K562 (cell line): ENCODE results near the gene TANGO6. TPM values are rescaled to one million over a fixed set of nuclear protein-coding genes. Genes with fewer than 3 reads are reported as not detected.

Experiments used
- ATAC-seq: fragments of 200-7000 bp; cut with Tn5 transposase; 3 replicates; pipeline ENCODE4 v1.9.1; 2020; ENCODE audit warnings: moderate library complexity
- BruUV-seq: library from RNA; stranded (reverse); fragments of 400-500 nt; replicated peaks from 2 replicates; lab custom pipeline; 2021; lab: Mats Ljungman, UMichigan
- CTCF ChIA-PET: fragments of 300-600 bp; formaldehyde crosslinking; extraction: SDS; loops from one replicate; lab custom pipeline; 2021; ENCODE audit warnings: low intra/inter-chr PET ratio; lab: Yijun Ruan, JAX
- POLR2A ChIA-PET: fragments of 300-600, 350-650 bp; sonication (Branson Sonifier 250); formaldehyde crosslinking; extraction: SDS; loops from one replicate; lab custom pipeline; 2021; ENCODE audit warnings: antibody characterized with exemption, inconsistent platforms; lab: Yijun Ruan, JAX
- DNase-seq, 4 experiments: peaks; one replicate each; pipeline versions ENCODE4 v3.0.0 to v3.0.0-alpha.2; 2011 to 2018; ENCODE audit warnings: low spot score in 3 of 4, mixed read lengths in 3 of 4; ENCODE audit errors: extremely low read depth in 1 of 4
- FAIRE-seq: peaks from 2 replicates; lab custom pipeline; 2011; peaks lifted over from hg19 to GRCh38; lab: Jason Lieb, UNC
- H2AFZ ChIP-seq: 2 replicates; pipeline ENCODE4 v1.6.0; 2011; ENCODE audit warnings: low read depth, low read length, control low read depth, inconsistent platforms
- H3K27ac ChIP-seq: fragments of 200-600 bp; 3 replicates; pipeline ENCODE4 v1.8.0; 2011; ENCODE audit warnings: low read depth, mild to moderate bottlenecking, control low read depth, inconsistent platforms, low read length, moderate library complexity, mixed read lengths; ENCODE audit errors: extremely low read depth
- H3K27me3 ChIP-seq, 2 experiments: fragments of 300-600 bp in 1 of 2; 2 replicates in 1 of 2; 3 replicates in 1 of 2; pipeline versions ENCODE4 v1.6.0 to v1.8.0; 2011; ENCODE audit warnings: inconsistent platforms in 2 of 2, low read length in 2 of 2, mild to moderate bottlenecking in 1 of 2, mixed read lengths in 1 of 2, moderate library complexity in 1 of 2; ENCODE audit not compliant: control insufficient read depth in 2 of 2, insufficient read depth in 2 of 2
- H3K36me3 ChIP-seq: fragments of 300-600 bp; 3 replicates; pipeline ENCODE4 v1.8.0; 2011; ENCODE audit warnings: mild to moderate bottlenecking, low read length, inconsistent platforms; ENCODE audit not compliant: control insufficient read depth, insufficient read depth
- H3K4me1 ChIP-seq, 2 experiments: fragments of 200-600 bp in 1 of 2; replicated peaks in 1 of 2; 2 replicates in 1 of 2; 3 replicates in 1 of 2; pipeline versions ENCODE4 v1.5.1 to v1.8.0; 2011; ENCODE audit warnings: inconsistent platforms in 2 of 2, low read length in 2 of 2, mild to moderate bottlenecking in 1 of 2, mixed read lengths in 1 of 2, moderate library complexity in 1 of 2; ENCODE audit not compliant: control insufficient read depth in 2 of 2, insufficient read depth in 2 of 2
- H3K4me2 ChIP-seq: 2 replicates; pipeline ENCODE4 v1.6.1; 2011; ENCODE audit warnings: low read length, control low read depth, inconsistent platforms, mixed read lengths; ENCODE audit not compliant: insufficient read depth
- H3K4me3 ChIP-seq: fragments of 200-600 bp; sonication (generic), shearing (Covaris generic); 2 replicates; pipeline ENCODE4 v1.5.1; 2016; ENCODE audit warnings: control low read depth, inconsistent platforms
- H3K79me2 ChIP-seq: fragments of 200-600 bp; 3 replicates; pipeline ENCODE4 v1.8.0; 2011; ENCODE audit warnings: low read length, inconsistent platforms; ENCODE audit not compliant: control insufficient read depth, insufficient read depth
- H3K9ac ChIP-seq, 2 experiments: 2 replicates each; pipeline versions ENCODE4 v1.6.0 to v1.6.1; 2011; ENCODE audit warnings: low read depth in 2 of 2, low read length in 2 of 2, control low read depth in 1 of 2, inconsistent platforms in 1 of 2, mild to moderate bottlenecking in 1 of 2, mixed read lengths in 1 of 2; ENCODE audit not compliant: insufficient read depth in 1 of 2
- H3K9me1 ChIP-seq: one replicate; pipeline ENCODE4 v1.6.0; 2011; ENCODE audit warnings: inconsistent platforms, mild to moderate bottlenecking, low read length, moderate library complexity; ENCODE audit not compliant: control insufficient read depth, insufficient read depth
- H3K9me3 ChIP-seq: replicated peaks from 2 replicates; pipeline ENCODE4 v1.5.1; 2011; ENCODE audit warnings: low read depth, low read length, inconsistent platforms; ENCODE audit not compliant: control insufficient read depth, insufficient read depth
- H4K20me1 ChIP-seq: replicated peaks from 2 replicates; pipeline ENCODE4 v1.6.1; 2011; ENCODE audit warnings: low read length, inconsistent platforms, mixed read lengths; ENCODE audit not compliant: control insufficient read depth, insufficient read depth
- BCOR ChIP-seq: fragments of 450-650 bp; IDR thresholded peaks from 2 replicates; pipeline ENCODE4 v1.6.1; 2016
- BRF1 ChIP-seq: IDR thresholded peaks from 3 replicates; pipeline ENCODE4 v1.6.1; 2011; ENCODE audit warnings: borderline replicate concordance, mild to moderate bottlenecking; ENCODE audit not compliant: insufficient read length; ENCODE audit errors: extremely low read depth
- CTCF ChIP-seq, 3 experiments: IDR thresholded peaks in 2 of 3; conservative IDR thresholded peaks in 1 of 3; 2 replicates each; pipeline ENCODE4 v1.5.1; 2011 to 2012; ENCODE audit warnings: low read length in 3 of 3, mild to moderate bottlenecking in 3 of 3, control low read depth in 2 of 3, improper control_type of control experiment in 1 of 3, inconsistent platforms in 1 of 3, low read depth in 1 of 3, mixed read lengths in 1 of 3, moderate library complexity in 1 of 3; ENCODE audit not compliant: insufficient read depth in 2 of 3
- FOXP1 ChIP-seq: sonication (generic); formaldehyde crosslinking; IDR thresholded peaks from 2 replicates; pipeline ENCODE4 v1.8.0; 2022; ENCODE audit warnings: mild to moderate bottlenecking, missing genetic modification reagents
- GABPB2 ChIP-seq: fragments of 250-450 bp; sonication (Bioruptor Pico); conservative IDR thresholded peaks from 2 replicates; pipeline ENCODE4 v1.5.1; 2021; ENCODE audit warnings: mild to moderate bottlenecking
- RAD21 ChIP-seq, 2 experiments: fragments of 250-450 bp in 1 of 2; fragments of 450-650 bp in 1 of 2; sonication (Bioruptor Pico) in 1 of 2; formaldehyde crosslinking in 1 of 2; IDR thresholded peaks in 1 of 2; conservative IDR thresholded peaks in 1 of 2; 2 replicates each; pipeline versions ENCODE4 v1.4.0 to v1.8.0; 2020 to 2022; ENCODE audit warnings: mild to moderate bottlenecking in 2 of 2, moderate library complexity in 1 of 2
- REST ChIP-seq, 2 experiments: fragments of 450-650 bp; formaldehyde crosslinking in 1 of 2; IDR thresholded peaks; 2 replicates each; pipeline versions ENCODE4 v1.4.0 to v1.6.1; 2014 to 2020; ENCODE audit warnings: mild to moderate bottlenecking in 2 of 2, borderline replicate concordance in 1 of 2, low read depth in 1 of 2
- SMARCA5 ChIP-seq: fragments of 450-650 bp; IDR thresholded peaks from 2 replicates; pipeline ENCODE4 v1.6.1; 2016
- SMC3 ChIP-seq: conservative IDR thresholded peaks from 2 replicates; pipeline ENCODE4 v1.6.1; 2011; ENCODE audit warnings: low read depth, low read length, improper control_type of control experiment; ENCODE audit not compliant: insufficient read depth
- STAG1 ChIP-seq: sonication (generic); formaldehyde crosslinking; IDR thresholded peaks from 2 replicates; pipeline ENCODE4 v1.5.0; 2020; ENCODE audit warnings: missing genetic modification reagents, borderline replicate concordance
- ZFP36 ChIP-seq: fragments of 150-350 bp; IDR thresholded peaks from 2 replicates; pipeline ENCODE4 v1.6.1; 2018; ENCODE audit warnings: low read length, low read depth; ENCODE audit not compliant: partially characterized antibody
- ZNF384 ChIP-seq: IDR thresholded peaks from 2 replicates; pipeline ENCODE4 v1.6.1; 2012; ENCODE audit warnings: low read depth, low read length, improper control_type of control experiment
- WGBS: fragments of 100-300 bp; shearing (Covaris generic); methylation state at CpG from one replicate; pipeline ENCODE4 v1.1.6; 2016; ENCODE audit warnings: low coverage, mixed read lengths; ENCODE audit not compliant: insufficient coverage; ENCODE audit errors: missing lambda C conversion rate; 5-methylcytosine and 5-hydroxymethylcytosine counted together
- in situ Hi-C: fragments of 300-500 bp; cut with MboI; formaldehyde crosslinking; loops from 4 replicates; pipeline ENCODE4 v1.15.0; 2018; ENCODE audit warnings: inconsistent platforms, mixed read lengths
- intact Hi-C: fragments of 100-400 bp; cut with micrococcal nuclease; formaldehyde crosslinking; loops from 2 replicates; pipeline ENCODE4 v1.14.2; 2022
- polyA plus RNA-seq, 8 experiments: library from polyadenylated mRNA; depleted of rRNA in 4 of 8; stranded (reverse) in 5 of 8; unstranded in 3 of 8; fragments of >200 nt; fragmentation: Nextera tagmentation in 2 of 8; fragmentation: Illumina TruSeq in 1 of 8; extraction: Ambion mirVana in 2 of 8; extraction: Trizol in 1 of 8; gene quantifications; 2 replicates each; pipeline versions ENCODE4 v1.2.1 to v1.2.3, GENCODE V29; 2011 to 2014; ENCODE audit warnings: inconsistent platforms in 1 of 8, missing spikeins in 1 of 8
- total RNA-seq, 7 experiments: library from RNA; depleted of rRNA in 6 of 7; stranded (reverse); fragments of >200 nt in 6 of 7; fragmentation: Illumina TruSeq in 2 of 7; extraction: Trizol in 2 of 7; gene quantifications; 2 replicates each; pipeline versions ENCODE4 v1.2.1 to v1.2.3, GENCODE V29; 2011 to 2021; ENCODE audit warnings: low replicate concordance in 1 of 7

The TANGO6 gene
- total and polyA plus RNA-seq, 9 of the 15 experiments (the other 6 are each of a cell fraction or from before 2014, with no cell fraction given) = 1.6 to 15.2 (median 9.6) TPM

- TF ChIP-seq RAD21 (CRISPR knock-in tag; conservative IDR thresholded peaks at IDR 0.05 in 1 of 2, IDR thresholded peaks at IDR 0.05 in 1 of 2) (peak; percentile 42 to 67), SMC3 (peak; percentile 69), BCOR (peak; percentile 68), CTCF (IDR thresholded peaks at IDR 0.05 in 2 of 3, conservative IDR thresholded peaks at IDR 0.05 in 1 of 3; ENCODE audit: insufficient read depth in 2 of 3, low read depth in 1 of 3, low read length in 3 of 3) (peak; percentile 59 to 81 (median 70)), FOXP1 (CRISPR knock-in tag) (no peak), GABPB2 (CRISPR knock-in tag) (no peak), ZNF384 (peak; percentile 97), SMARCA5 (peak; percentile 71), ZFP36 (no peak), STAG1 (CRISPR knock-in tag) (peak; percentile 13; the same call in 1 of the 2 replicates), REST (IDR thresholded peaks at IDR 0.05; ENCODE audit: borderline replicate concordance) (peak; percentile 65; the same call in 1 of the 2 replicates), REST (CRISPR knock-in tag; IDR thresholded peaks at IDR 0.05; ENCODE audit: low read depth) (no peak), BRF1 (no peak)
- H3K79me2 ChIP-seq = peaks cover 45% of the 10 kb centered on the region
Measured at GRCh38 chr16:69123910-69124309, 280.6 kb downstream of the TANGO6 start.

More at GRCh38 chr16:69123910-69124309, 280.6 kb downstream of the TANGO6 start:
- no peak overlapping the region for H3K27ac ChIP-seq
- H3K9me3 ChIP-seq = no peaks in the 10 kb centered on the region
- no peak overlapping the region for H3K4me2 ChIP-seq
- ChIA-PET POLR2A (interaction anchor here (0.6 to 1.3 kb wide), 5 partner anchors 9 to 219 kb away, joined by 3 to 5 read pairs (median 4); partner anchors contain the start of genes CHTF8 and UTP4), CTCF (interaction anchor here (0.5 to 2.5 kb wide), 12 partner anchors 12 to 746 kb away, joined by 3 to 14 read pairs (median 4); no protein-coding TSS in a partner anchor)
- 84% methylated on average over 3 of the region's 3 CpGs for WGBS
- H3K9ac ChIP-seq = no peak overlapping the region
- ATAC-seq (peak; percentile 79), FAIRE-seq (peak; percentile 79), DNase-seq (peak; percentile 39 to 80 (median 44))
- intact Hi-C loops = loop anchor here (5.0 to 10.0 kb wide), 2 partner anchors 277 to 419 kb away; no protein-coding TSS in a partner anchor
- H3K4me1 ChIP-seq = peaks cover 0 to 4% of the 10 kb centered on the region in 2 experiments; a peak in 2 of 5 replicates
- in situ Hi-C loops = loop anchor here (5.0 kb wide), 1 partner anchor 222 kb away; no protein-coding TSS in a partner anchor
- H2AFZ ChIP-seq = no peak overlapping the region
- H3K36me3 ChIP-seq = peaks cover 63% of the 10 kb centered on the region
- H3K27me3 ChIP-seq = no peaks in the 10 kb centered on the region
- peaks cover 3% of the 10 kb centered on the region; the same call in 1 of the 2 replicates for H4K20me1 ChIP-seq
- no TSS peak for BruUV-seq
- H3K4me3 ChIP-seq = no peak overlapping the region
- no peaks in the 10 kb centered on the region for H3K9me1 ChIP-seq
